Epithelial cell of esophagus (primary cell): ENCODE data around the gene EIF4E1B.
"Not testable (repeated sequence)": the region's sequence is repeated elsewhere in the genome, so short reads cannot be mapped to it uniquely, and the experiment has no call there.

Experiments
- DNase-seq: peaks from one replicate; pipeline ENCODE4 v3.0.0; 2010; ENCODE audit warnings: low read depth
- H3K4me3 ChIP-seq: 2 replicates; pipeline ENCODE4 v1.5.1; 2011; ENCODE audit warnings: mild to moderate bottlenecking, low read length, control low read depth
- CTCF ChIP-seq: IDR thresholded peaks from 2 replicates; pipeline ENCODE4 v1.5.1; 2011; ENCODE audit warnings: low read depth, mild to moderate bottlenecking, low read length, control low read depth, inconsistent platforms; ENCODE audit not compliant: insufficient read depth; ENCODE audit errors: missing control alignments

EIF4E1B gene

GRCh38 chr5:176590035-176590717, 40.3 kb upstream of the EIF4E1B start:
- no peak overlapping the region for H3K4me3 ChIP-seq
- TF ChIP-seq CTCF: no peak
- DNase-seq: peak; percentile 63

GRCh38 chr5:176591667-176592066, 38.8 kb upstream of the EIF4E1B start:
- H3K4me3 ChIP-seq, DNase-seq: not testable (repeated sequence)

GRCh38 chr5:176592573-176592972, 37.9 kb upstream of the EIF4E1B start:
- no peak for DNase-seq
- no peak overlapping the region for H3K4me3 ChIP-seq
- no peak for TF ChIP-seq CTCF

- no peak for TF ChIP-seq CTCF
- no peak overlapping the region for H3K4me3 ChIP-seq
- no peak for DNase-seq
These were observed 37.1 kb upstream of the EIF4E1B start for GRCh38 chr5:176593273-176593869.

- no peak overlapping the region for H3K4me3 ChIP-seq
- TF ChIP-seq CTCF: no peak
- no peak for DNase-seq
These were observed 35.9 kb upstream of the EIF4E1B start for GRCh38 chr5:176594554-176594953.

- no peak for TF ChIP-seq CTCF
- DNase-seq: no peak
- no peak overlapping the region for H3K4me3 ChIP-seq
These were observed 35.0 kb upstream of the EIF4E1B start for GRCh38 chr5:176595386-176595943.

- no peak for TF ChIP-seq CTCF
- DNase-seq: no peak
- no peak overlapping the region for H3K4me3 ChIP-seq
These were observed 34.3 kb upstream of the EIF4E1B start for GRCh38 chr5:176596069-176596644.
